Karpas-422 (cell line): ENCODE measurements around the gene MOK. TPM values are rescaled to one million over a fixed set of nuclear protein-coding genes. Genes with fewer than 3 reads are reported as not detected.
"Not testable (repeated sequence)": the region's sequence is repeated elsewhere in the genome, so short reads cannot be mapped to it uniquely, and the experiment has no call there.

Experiments
- DNase-seq: peaks from one replicate; pipeline ENCODE4 v3.0.0-alpha.2; 2015
- H2AFZ ChIP-seq: fragments of 200-600 bp; sonication (generic); 2 replicates; pipeline ENCODE4 v1.6.1; 2014; ENCODE audit warnings: antibody characterized with exemption, low read length, mixed read lengths
- H3K27ac ChIP-seq: fragments of 200-600 bp; sonication (generic); 2 replicates; pipeline ENCODE4 v1.5.1; 2014; ENCODE audit warnings: mild to moderate bottlenecking, low read length, moderate library complexity
- H3K27me3 ChIP-seq: fragments of 200-600 bp; sonication (generic); 2 replicates; pipeline ENCODE4 v1.6.1; 2014; ENCODE audit warnings: low read length, mixed read lengths
- H3K36me3 ChIP-seq: fragments of 200-600 bp; sonication (generic); 2 replicates; pipeline ENCODE4 v1.6.1; 2014; ENCODE audit warnings: low read length, mixed read lengths; ENCODE audit not compliant: insufficient read depth
- H3K4me1 ChIP-seq: fragments of 200-600 bp; sonication (generic); 2 replicates; pipeline ENCODE4 v1.6.1; 2014; ENCODE audit warnings: mild to moderate bottlenecking, low read length, mixed read lengths
- H3K4me2 ChIP-seq: fragments of 200-600 bp; sonication (generic); 2 replicates; pipeline ENCODE4 v1.6.1; 2014; ENCODE audit warnings: low read length, low read depth, mild to moderate bottlenecking; ENCODE audit not compliant: poor library complexity, severe bottlenecking
- H3K4me3 ChIP-seq: fragments of 200-600 bp; sonication (generic); 2 replicates; pipeline ENCODE4 v1.5.1; 2014; ENCODE audit warnings: mild to moderate bottlenecking, antibody characterized with exemption, low read length, mixed read lengths
- H3K79me2 ChIP-seq: fragments of 200-600 bp; sonication (generic); 2 replicates; pipeline ENCODE4 v1.6.1; 2014; ENCODE audit warnings: mild to moderate bottlenecking, low read length, mixed read lengths
- H3K9ac ChIP-seq: fragments of 200-600 bp; sonication (generic); 2 replicates; pipeline ENCODE4 v1.6.0; 2014; ENCODE audit warnings: low read length
- H3K9me2 ChIP-seq: fragments of 200-600 bp; sonication (generic), shearing (Covaris generic); replicated peaks from 2 replicates; pipeline ENCODE4 v1.6.0; 2014; ENCODE audit warnings: mild to moderate bottlenecking, low read length, moderate library complexity; ENCODE audit not compliant: insufficient read depth
- H3K9me3 ChIP-seq: fragments of 300-700, 200-600 bp; sonication (generic); 2 replicates; pipeline ENCODE4 v1.6.1; 2014; ENCODE audit warnings: low read length, mixed read lengths
- H4K20me1 ChIP-seq: fragments of 200-600 bp; sonication (generic); 2 replicates; pipeline ENCODE4 v1.6.1; 2014; ENCODE audit warnings: mild to moderate bottlenecking, antibody characterized with exemption, low read length, low read depth; ENCODE audit not compliant: insufficient read depth
- total RNA-seq: library from RNA; depleted of rRNA; stranded (reverse); fragments of >200 nt; shearing (Covaris generic); gene quantifications from 2 replicates; pipeline ENCODE4 v1.2.3, GENCODE V29; 2014; ENCODE audit warnings: low replicate concordance

Gene MOK
- total RNA-seq, 1 experiment from 2014 or later, result 4.4 TPM

DNA sequence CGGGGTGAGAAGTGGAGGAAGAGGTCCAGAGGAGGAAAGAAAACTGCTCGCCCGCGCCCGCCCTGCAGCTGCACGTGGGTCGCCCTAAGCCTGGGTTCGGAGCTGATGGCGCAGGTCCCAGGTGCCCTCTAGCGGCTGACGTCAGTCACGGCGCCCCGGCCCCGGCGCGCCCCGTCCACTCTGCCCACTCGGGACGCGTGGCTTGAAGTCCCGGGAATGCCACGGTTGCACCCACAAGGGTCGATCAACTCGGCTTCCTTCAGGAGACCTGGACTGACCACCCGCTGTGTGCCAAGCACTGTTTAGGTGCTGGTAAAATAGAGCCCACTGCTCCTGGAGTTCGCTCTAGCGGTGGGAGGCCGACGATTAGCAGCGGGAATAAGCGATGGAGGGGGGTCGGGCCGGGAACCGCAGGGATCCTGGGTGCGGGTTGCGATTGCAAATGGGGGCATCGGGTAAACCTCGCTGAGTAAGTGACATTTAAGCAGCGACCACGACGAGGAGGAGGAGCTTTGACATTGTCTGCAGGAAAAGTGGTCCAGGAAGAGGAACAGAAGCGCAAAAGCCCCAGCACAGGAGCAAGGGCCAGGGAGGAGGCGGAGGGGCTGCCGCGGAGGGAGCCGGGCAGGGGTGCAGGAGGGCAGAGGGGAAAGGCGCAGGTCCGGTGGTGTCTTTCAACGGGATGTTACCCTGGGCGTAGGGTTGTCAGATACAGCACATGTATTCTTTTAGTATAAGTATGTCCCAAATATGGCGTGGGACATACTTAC is 9.5 kb upstream of the MOK start:
- H2AFZ ChIP-seq, result peak overlapping the region; percentile 88
- peaks cover 47% of the 10 kb centered on the region for H3K4me1 ChIP-seq
- peaks cover 6% of the 10 kb centered on the region for H3K79me2 ChIP-seq
- peak overlapping the region; percentile 88 for H3K4me2 ChIP-seq
- H3K36me3 ChIP-seq, result no peaks in the 10 kb centered on the region
- H3K4me3 ChIP-seq, result peak overlapping the region; percentile 71
- no peaks in the 10 kb centered on the region for H4K20me1 ChIP-seq
- H3K9me3 ChIP-seq, result no peaks in the 10 kb centered on the region
- peak overlapping the region; percentile 63 for H3K9ac ChIP-seq
- no peaks in the 10 kb centered on the region for H3K9me2 ChIP-seq
- no peak overlapping the region for H3K27ac ChIP-seq
- no peaks in the 10 kb centered on the region for H3K27me3 ChIP-seq
- DNase-seq, result peak; percentile 94

DNA sequence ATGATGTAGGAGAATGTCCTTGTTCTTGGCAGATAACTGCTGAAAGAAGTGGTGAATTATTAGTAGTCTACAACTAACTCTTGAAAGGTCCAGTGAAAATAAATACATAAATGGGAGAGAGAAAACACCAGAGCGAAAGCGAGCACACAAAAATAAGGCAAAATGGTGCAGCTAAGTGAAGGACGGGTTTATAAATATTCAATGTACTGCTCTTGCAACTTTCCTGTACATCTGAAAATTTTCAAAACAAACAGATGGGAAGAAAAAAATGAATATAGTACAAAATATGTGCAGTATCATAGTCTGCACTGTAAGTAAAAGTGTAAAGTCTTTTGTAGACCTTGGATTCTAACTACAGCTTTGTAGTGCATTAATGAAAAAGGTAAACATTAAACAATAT is 1.3 kb downstream of the MOK start:
- Histone ChIP-seq H3K27ac (no peak overlapping the region), H2AFZ (no peak overlapping the region), H3K4me1 (peaks cover 9% of the 10 kb centered on the region), H3K9me3 (no peaks in the 10 kb centered on the region), H3K9ac (no peak overlapping the region), H4K20me1 (no peaks in the 10 kb centered on the region), H3K79me2 (no peaks in the 10 kb centered on the region), H3K27me3 (no peaks in the 10 kb centered on the region), H3K4me3 (no peak overlapping the region), H3K36me3 (no peaks in the 10 kb centered on the region), H3K9me2 (no peaks in the 10 kb centered on the region), H3K4me2 (peak overlapping the region; percentile 85)
- no peak for DNase-seq

DNA sequence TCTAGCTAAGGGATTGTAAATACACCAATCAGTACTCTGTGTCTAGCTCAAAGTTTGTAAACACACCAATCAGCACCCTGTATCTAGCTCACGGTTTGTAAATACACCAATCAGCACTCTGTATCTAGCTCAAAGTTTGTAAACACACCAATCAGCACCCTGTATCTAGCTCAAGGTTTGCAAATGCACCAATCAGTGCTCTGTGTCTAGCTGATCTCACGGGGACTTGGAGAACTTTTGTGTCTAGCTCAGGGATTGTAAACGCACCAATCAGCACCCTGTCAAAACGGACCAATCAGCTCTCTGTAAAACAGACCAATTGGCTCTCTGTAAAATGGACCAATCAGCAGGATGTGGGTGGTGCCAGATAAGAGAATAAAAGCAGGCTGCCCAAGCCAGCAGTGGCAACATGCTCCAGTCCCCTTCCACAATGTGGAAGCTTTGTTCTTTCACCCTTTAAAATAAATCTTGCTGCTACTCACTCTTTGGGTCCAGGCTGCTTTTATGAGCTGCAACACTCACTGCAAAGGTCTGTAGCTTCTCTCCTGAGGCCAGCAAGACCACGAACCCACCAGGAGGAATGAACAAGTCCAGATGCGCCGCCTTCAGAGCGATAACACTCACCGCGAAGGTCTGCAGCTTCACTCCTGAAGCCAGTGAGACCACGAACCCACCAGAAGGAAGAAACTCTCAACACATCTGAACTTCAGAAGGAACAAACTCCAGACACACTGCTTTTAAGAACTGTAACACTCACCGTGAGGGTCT is 6.5 kb downstream of the MOK start:
- not testable (repeated sequence) for H2AFZ ChIP-seq, H3K36me3 ChIP-seq, H3K9me3 ChIP-seq, H3K9ac ChIP-seq, H3K4me3 ChIP-seq, H4K20me1 ChIP-seq, H3K4me2 ChIP-seq, H3K27me3 ChIP-seq, H3K4me1 ChIP-seq, H3K27ac ChIP-seq, H3K79me2 ChIP-seq, H3K9me2 ChIP-seq
- DNase-seq, result peak; percentile 58

DNA sequence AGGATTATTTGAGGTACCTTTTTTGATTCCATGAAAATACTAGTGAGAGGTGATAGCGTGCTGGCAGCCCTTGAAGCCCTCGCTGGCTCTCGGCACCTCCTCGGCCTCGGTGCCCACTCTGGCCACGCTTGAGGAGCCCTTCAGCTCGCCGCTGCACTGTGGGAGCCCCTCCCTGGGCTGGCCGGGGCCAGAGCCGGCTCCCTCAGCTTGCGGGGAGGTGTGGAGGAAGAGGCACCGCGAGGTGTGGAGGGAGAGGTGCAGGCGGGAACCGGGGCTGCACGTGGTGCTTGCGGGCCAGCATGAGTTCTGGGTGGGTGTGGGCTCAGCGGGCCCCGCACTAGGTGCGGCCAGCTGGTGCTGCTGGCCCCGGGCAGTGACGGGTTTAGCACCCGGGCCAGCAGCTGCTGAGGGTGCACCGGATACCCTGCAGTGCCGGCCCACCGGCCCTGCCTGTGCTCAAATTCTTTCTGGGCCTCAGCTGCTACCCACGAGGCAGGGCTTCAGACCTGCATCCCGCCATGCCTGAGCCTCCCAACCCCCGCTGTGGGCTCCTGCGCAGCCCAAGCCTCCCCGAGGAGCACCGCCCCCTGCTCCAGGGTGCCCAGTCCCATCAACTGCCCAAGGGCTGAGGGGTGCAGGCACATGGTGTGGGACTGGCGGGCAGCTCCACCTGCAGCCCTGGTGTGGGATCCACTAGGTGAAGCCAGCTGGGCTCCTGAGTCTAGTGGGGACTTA is 7.4 kb downstream of the MOK start:
- H3K9me3 ChIP-seq, result no peaks in the 10 kb centered on the region; the same call in 1 of the 2 replicates

DNA sequence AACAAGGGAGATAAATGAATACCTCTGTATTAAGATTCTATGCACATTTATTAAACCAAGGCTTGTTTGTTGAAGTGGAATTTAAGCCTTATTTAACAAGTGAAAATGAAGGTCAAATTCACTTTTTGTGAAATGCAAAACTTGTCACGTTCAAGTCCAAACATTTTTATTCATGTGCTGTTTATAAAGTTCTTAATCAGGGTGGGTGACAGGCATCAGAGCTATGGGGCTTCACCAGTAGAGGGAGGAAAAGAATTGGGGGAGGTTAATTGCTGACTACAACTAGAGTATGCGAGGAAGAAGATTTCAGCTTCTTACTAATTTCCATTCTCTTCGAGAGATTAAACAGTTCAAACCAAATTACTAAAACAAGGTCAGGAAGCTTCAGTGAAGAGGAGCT is 9.7 kb downstream of the MOK start:
- Histone ChIP-seq H3K27me3 (no peaks in the 10 kb centered on the region), H3K27ac (no peak overlapping the region), H3K9me3 (no peaks in the 10 kb centered on the region; the same call in 1 of the 2 replicates), H3K79me2 (no peaks in the 10 kb centered on the region), H3K4me3 (no peak overlapping the region), H2AFZ (no peak overlapping the region), H4K20me1 (no peaks in the 10 kb centered on the region), H3K4me1 (no peaks in the 10 kb centered on the region), H3K36me3 (no peaks in the 10 kb centered on the region), H3K9me2 (no peaks in the 10 kb centered on the region), H3K9ac (no peak overlapping the region), H3K4me2 (no peak overlapping the region)
- DNase-seq, result peak; percentile 59

More for the DNA sequence above, 7.4 kb downstream of the MOK start:
- no peaks in the 10 kb centered on the region for H3K9me2 ChIP-seq
- no peak overlapping the region for H2AFZ ChIP-seq
- no peaks in the 10 kb centered on the region for H3K36me3 ChIP-seq
- no peak overlapping the region for H3K4me3 ChIP-seq
- no peaks in the 10 kb centered on the region for H3K27me3 ChIP-seq
- H3K4me1 ChIP-seq, result no peaks in the 10 kb centered on the region
- no peak overlapping the region for H3K4me2 ChIP-seq
- no peak for DNase-seq
- H3K27ac ChIP-seq, result no peak overlapping the region
- no peak overlapping the region for H3K9ac ChIP-seq
- no peaks in the 10 kb centered on the region for H3K79me2 ChIP-seq
- H4K20me1 ChIP-seq, result no peaks in the 10 kb centered on the region

DNA sequence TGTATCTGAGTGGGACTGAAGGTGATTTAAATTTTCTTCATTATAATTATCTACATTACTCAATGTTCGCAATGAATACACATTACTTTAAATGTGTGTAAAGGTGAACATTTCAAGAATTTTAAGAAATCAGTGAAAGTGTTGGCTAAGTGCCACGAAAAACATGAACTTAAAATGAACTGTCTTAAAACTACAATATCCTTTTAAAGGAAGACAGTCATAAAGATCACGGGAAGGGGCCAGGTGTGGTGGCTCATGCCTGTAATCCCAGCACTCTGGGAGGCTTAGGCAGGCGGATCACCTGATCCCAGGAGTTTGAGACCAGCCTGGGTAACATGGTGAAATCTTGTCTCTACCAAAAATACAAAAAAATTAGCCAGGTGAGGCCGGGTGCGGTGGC is 11.2 kb downstream of the MOK start:
- Histone ChIP-seq H3K9ac (no peak overlapping the region), H3K27ac (no peak overlapping the region), H3K79me2 (no peaks in the 10 kb centered on the region), H4K20me1 (no peaks in the 10 kb centered on the region), H3K4me1 (no peaks in the 10 kb centered on the region), H2AFZ (no peak overlapping the region), H3K36me3 (no peaks in the 10 kb centered on the region), H3K9me2 (no peaks in the 10 kb centered on the region), H3K4me3 (no peak overlapping the region), H3K9me3 (no peaks in the 10 kb centered on the region; the same call in 1 of the 2 replicates), H3K4me2 (no peak overlapping the region), H3K27me3 (no peaks in the 10 kb centered on the region)
- no peak for DNase-seq

DNA sequence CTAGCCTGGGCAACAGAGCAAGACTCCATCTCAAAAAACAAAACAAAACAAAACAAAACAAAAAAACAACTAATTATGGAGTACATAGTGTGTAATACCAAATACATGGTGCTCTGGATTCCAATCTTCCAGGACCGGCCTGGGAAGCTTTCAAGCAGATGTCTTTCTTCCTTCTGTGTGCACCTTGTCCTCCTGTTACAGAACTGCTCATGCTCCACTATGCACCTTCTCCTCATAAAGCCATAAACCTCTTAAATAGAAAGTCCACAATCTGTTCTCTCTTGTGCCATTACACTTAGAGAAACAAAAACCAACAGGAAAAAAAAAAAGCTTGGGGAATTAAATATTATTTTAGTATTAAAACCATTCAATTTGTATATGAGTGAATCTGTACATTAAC is 12.5 kb downstream of the MOK start:
- H3K9me2 ChIP-seq, result no peaks in the 10 kb centered on the region
- H3K9me3 ChIP-seq, result peaks cover 3% of the 10 kb centered on the region
- no peaks in the 10 kb centered on the region for H4K20me1 ChIP-seq
- H3K79me2 ChIP-seq, result no peaks in the 10 kb centered on the region
- no peak overlapping the region for H2AFZ ChIP-seq
- no peak overlapping the region for H3K27ac ChIP-seq
- DNase-seq, result no peak
- no peaks in the 10 kb centered on the region for H3K36me3 ChIP-seq
- H3K4me3 ChIP-seq, result no peak overlapping the region
- H3K9ac ChIP-seq, result no peak overlapping the region
- no peak overlapping the region for H3K4me2 ChIP-seq
- no peaks in the 10 kb centered on the region for H3K4me1 ChIP-seq
- no peaks in the 10 kb centered on the region for H3K27me3 ChIP-seq

DNA sequence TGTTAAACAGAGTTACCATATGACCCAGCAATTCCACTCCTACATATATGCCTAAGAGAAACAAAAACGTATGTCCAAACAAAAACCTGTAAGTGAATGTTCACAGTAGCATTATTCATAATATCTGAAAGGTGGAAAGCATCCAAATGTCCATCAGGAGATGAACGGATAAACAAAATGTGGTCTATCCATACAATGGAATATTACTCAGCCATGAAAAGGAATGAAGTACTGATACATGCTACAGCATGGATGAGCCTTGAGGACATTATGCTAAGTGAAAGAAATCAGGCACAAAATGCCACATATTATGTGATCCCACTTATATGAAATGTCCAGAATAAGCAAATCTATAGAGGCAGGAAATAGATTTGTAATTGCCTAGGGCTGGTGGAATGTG is 16.8 kb downstream of the MOK start:
- no peaks in the 10 kb centered on the region for H3K36me3 ChIP-seq
- no peaks in the 10 kb centered on the region for H3K9me2 ChIP-seq
- no peak for DNase-seq
- H2AFZ ChIP-seq, result no peak overlapping the region
- H3K27me3 ChIP-seq, result no peaks in the 10 kb centered on the region
- peaks cover 3% of the 10 kb centered on the region; the same call in 1 of the 2 replicates for H3K9me3 ChIP-seq
- no peak overlapping the region for H3K9ac ChIP-seq
- H4K20me1 ChIP-seq, result no peaks in the 10 kb centered on the region
- H3K4me2 ChIP-seq, result no peak overlapping the region
- no peak overlapping the region for H3K4me3 ChIP-seq
- no peaks in the 10 kb centered on the region for H3K79me2 ChIP-seq
- H3K27ac ChIP-seq, result no peak overlapping the region
- H3K4me1 ChIP-seq, result no peaks in the 10 kb centered on the region
